Epithelial cell of esophagus (primary cell): ENCODE data around the gene CNIH2.
A peak's percentile ranks its signal among the peaks of the same experiment; 100 is the strongest.
"Not testable (repeated sequence)": the region's sequence is repeated elsewhere in the genome, so short reads cannot be mapped to it uniquely, and the experiment has no call there.

ENCODE experiments used
- DNase-seq: peaks from one replicate; pipeline ENCODE4 v3.0.0; 2010; ENCODE audit warnings: low read depth
- H3K4me3 ChIP-seq: 2 replicates; pipeline ENCODE4 v1.5.1; 2011; ENCODE audit warnings: mild to moderate bottlenecking, low read length, control low read depth
- CTCF ChIP-seq: IDR thresholded peaks from 2 replicates; pipeline ENCODE4 v1.5.1; 2011; ENCODE audit warnings: low read depth, mild to moderate bottlenecking, low read length, control low read depth, inconsistent platforms; ENCODE audit not compliant: insufficient read depth; ENCODE audit errors: missing control alignments

CNIH2 gene

GRCh38 chr11:66297610-66298009 is 19.6 kb downstream of the CNIH2 start:
- no peak for TF ChIP-seq CTCF
- no peak for DNase-seq
- no peak overlapping the region for H3K4me3 ChIP-seq

- no peak overlapping the region for H3K4me3 ChIP-seq
- DNase-seq: no peak
- no peak for TF ChIP-seq CTCF
Measured at GRCh38 chr11:66299186-66299585, 21.2 kb downstream of the CNIH2 start.

GRCh38 chr11:66302656-66303055 is 24.7 kb downstream of the CNIH2 start:
- no peak for DNase-seq
- H3K4me3 ChIP-seq: no peak overlapping the region
- TF ChIP-seq CTCF: no peak

- H3K4me3 ChIP-seq: no peak overlapping the region
- no peak for TF ChIP-seq CTCF
Measured at GRCh38 chr11:66309475-66309874, 31.5 kb downstream of the CNIH2 start.

GRCh38 chr11:66310324-66310723 is 32.3 kb downstream of the CNIH2 start:
- DNase-seq: no peak
- no peak for TF ChIP-seq CTCF
- no peak overlapping the region for H3K4me3 ChIP-seq

More at GRCh38 chr11:66309475-66309874, 31.5 kb downstream of the CNIH2 start:
- no peak for DNase-seq

- DNase-seq, H3K4me3 ChIP-seq: not testable (repeated sequence)
Measured at GRCh38 chr11:66310803-66311440, 32.9 kb downstream of the CNIH2 start.

GRCh38 chr11:66311470-66311964 is 33.5 kb downstream of the CNIH2 start:
- DNase-seq: no peak
- H3K4me3 ChIP-seq: peak overlapping the region; percentile 58
- no peak for TF ChIP-seq CTCF
